Panc1 (cell line): ENCODE measurements around the gene RIPPLY3. TPM values are rescaled to one million over a fixed set of nuclear protein-coding genes. Genes with fewer than 3 reads are reported as not detected.

ENCODE experiments used
- ATAC-seq: fragments of 200-7000 bp; cut with Tn5 transposase; 2 replicates; pipeline ENCODE4 v1.9.1; 2020; ENCODE audit warnings: mild to moderate bottlenecking, moderate library complexity
- BruUV-seq: library from RNA; stranded (reverse); fragments of 400-500 nt; replicated peaks from 2 replicates; lab custom pipeline; 2021; lab: Mats Ljungman, UMichigan
- CTCF ChIA-PET: fragments of 300-600 bp; sonication (Branson Sonifier 250); formaldehyde crosslinking; loops from one replicate; lab custom pipeline; 2022; ENCODE audit warnings: antibody characterized with exemption; lab: Charles Lee
- POLR2A ChIA-PET: fragments of 300-600 bp; sonication (Branson Sonifier 250); formaldehyde crosslinking; loops from one replicate; lab custom pipeline; 2022; ENCODE audit warnings: antibody characterized with exemption; lab: Charles Lee
- DNase-seq: peaks from one replicate; pipeline ENCODE4 v3.0.0-alpha.2; 2010; ENCODE audit warnings: low read depth, low spot score
- H3K27ac ChIP-seq: 2 replicates; pipeline ENCODE4 v1.5.1; 2011; ENCODE audit warnings: mild to moderate bottlenecking, low read length, inconsistent platforms
- H3K27me3 ChIP-seq: fragments of 200-500 bp; sonication (Bioruptor generic); 2 replicates; pipeline ENCODE4 v1.6.0; 2014; ENCODE audit warnings: low read length, inconsistent platforms; ENCODE audit not compliant: control insufficient read depth, insufficient read depth
- H3K36me3 ChIP-seq: fragments of 200-500 bp; sonication (Bioruptor generic); 2 replicates; pipeline ENCODE4 v1.5.1; 2014; ENCODE audit warnings: inconsistent platforms, mild to moderate bottlenecking, low read length, moderate library complexity; ENCODE audit not compliant: control insufficient read depth, insufficient read depth
- H3K4me1 ChIP-seq: 2 replicates; pipeline ENCODE4 v1.5.1; 2011; ENCODE audit warnings: inconsistent platforms, mild to moderate bottlenecking, low read length, moderate library complexity; ENCODE audit not compliant: control insufficient read depth, insufficient read depth
- H3K4me3 ChIP-seq, 2 experiments: 2 replicates each; pipeline ENCODE4 v1.5.1; 2011 to 2012; ENCODE audit warnings: low read depth in 2 of 2, low read length in 2 of 2, mild to moderate bottlenecking in 2 of 2, inconsistent platforms in 1 of 2, moderate library complexity in 1 of 2
- H3K9me3 ChIP-seq: fragments of 200-500 bp; sonication (Bioruptor generic); 2 replicates; pipeline ENCODE4 v1.5.1; 2014; ENCODE audit warnings: low read depth, mild to moderate bottlenecking, inconsistent platforms, low read length, moderate library complexity; ENCODE audit not compliant: control insufficient read depth, insufficient read depth
- CTCF ChIP-seq: fragments of 450-650 bp; IDR thresholded peaks from 2 replicates; pipeline ENCODE4 v1.5.1; 2017; ENCODE audit warnings: mild to moderate bottlenecking
- POLR2AphosphoS5 ChIP-seq: IDR thresholded peaks from 2 replicates; pipeline ENCODE4 v1.6.1; 2012; ENCODE audit warnings: mild to moderate bottlenecking, low read depth, low read length, moderate library complexity
- REST ChIP-seq, 2 experiments: IDR thresholded peaks; 2 replicates each; pipeline ENCODE4 v1.6.1; 2011 to 2012; ENCODE audit warnings: low read depth in 2 of 2, control low read depth in 1 of 2, low read length in 1 of 2, mild to moderate bottlenecking in 1 of 2, moderate library complexity in 1 of 2; ENCODE audit not compliant: insufficient read depth in 1 of 2
- SIN3A ChIP-seq: IDR thresholded peaks from 2 replicates; pipeline ENCODE4 v1.6.1; 2012; ENCODE audit warnings: low read depth, mild to moderate bottlenecking, low read length, moderate library complexity, borderline replicate concordance; ENCODE audit not compliant: insufficient read depth
- TCF7L2 ChIP-seq: IDR thresholded peaks from 2 replicates; pipeline ENCODE4 v1.6.1; 2011; ENCODE audit warnings: mild to moderate bottlenecking, low read depth, low read length, inconsistent platforms
- in situ Hi-C: cut with HindIII; loops from 2 replicates; pipeline ENCODE4 v1.10.0; 2016; ENCODE audit warnings: low sequenced_read_pairs, low pct_unique_long_range_greater_than_20kb
- intact Hi-C: fragments of 100-400 bp; cut with micrococcal nuclease; formaldehyde crosslinking; loops from one replicate; pipeline ENCODE4 v1.10.0; 2022; ENCODE audit not compliant: unreplicated experiment
- total RNA-seq: library from RNA; stranded (reverse); gene quantifications from one replicate; pipeline ENCODE4 v1.2.1, GENCODE V29; 2021; ENCODE audit not compliant: unreplicated experiment

Gene RIPPLY3
- total RNA-seq, 1 experiment from 2014 or later = 1.2 TPM

- Histone ChIP-seq H3K4me3 (no peak overlapping the region), H3K27me3 (no peaks in the 10 kb centered on the region), H3K36me3 (no peaks in the 10 kb centered on the region), H3K9me3 (no peaks in the 10 kb centered on the region), H3K27ac (no peak overlapping the region), H3K4me1 (peaks cover 13% of the 10 kb centered on the region)
- no peak for TF ChIP-seq TCF7L2
- TF ChIP-seq POLR2AphosphoS5 = no peak
- TF ChIP-seq REST (IDR thresholded peaks at IDR 0.05; ENCODE audit: insufficient read depth in 1 of 2, low read depth in 2 of 2, low read length in 1 of 2) = no peak
- no peak for TF ChIP-seq SIN3A
- no peak for TF ChIP-seq CTCF
- ATAC-seq = no peak
- ChIA-PET POLR2A (no interaction called here), CTCF (no interaction called here)
- DNase-seq = no peak
- intact Hi-C loops = no loop called here
- no TSS peak for BruUV-seq
- in situ Hi-C loops = no loop called here
These were observed 56.1 kb downstream of the RIPPLY3 start for GRCh38 chr21:37062593-37062935.

DNA sequence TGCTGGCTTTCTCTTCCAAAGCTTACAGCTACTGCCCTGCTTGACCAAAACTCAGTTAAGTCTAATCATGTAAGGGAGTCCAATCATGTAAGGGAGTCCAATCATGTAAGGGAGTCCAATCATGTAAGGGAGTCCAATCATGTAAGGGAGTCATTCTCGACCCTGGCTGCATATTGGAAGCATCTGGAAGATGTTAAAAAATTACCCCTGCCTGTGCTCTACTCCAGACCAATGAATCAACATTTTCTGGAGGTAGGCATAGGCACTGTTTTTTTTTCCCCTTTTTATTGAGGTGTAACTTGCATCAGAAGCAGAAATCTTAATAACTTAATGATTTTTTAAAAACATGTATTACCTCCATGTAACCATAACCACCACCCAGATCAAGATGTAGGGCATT lies 56.9 kb downstream of the RIPPLY3 start:
- POLR2A ChIA-PET = no interaction called here
- no peak for TF ChIP-seq SIN3A
- TF ChIP-seq POLR2AphosphoS5 = no peak
- no peak for TF ChIP-seq TCF7L2
- TF ChIP-seq REST (IDR thresholded peaks at IDR 0.05; ENCODE audit: insufficient read depth in 1 of 2, low read depth in 2 of 2, low read length in 1 of 2) = no peak
- TF ChIP-seq CTCF = no peak
- DNase-seq = no peak
- H3K4me3 ChIP-seq = no peak overlapping the region
- no peak for ATAC-seq
- in situ Hi-C loops (no loop called here), intact Hi-C loops (no loop called here)
- no peaks in the 10 kb centered on the region for H3K9me3 ChIP-seq
- BruUV-seq = no TSS peak
- H3K27me3 ChIP-seq = no peaks in the 10 kb centered on the region
- no peaks in the 10 kb centered on the region for H3K36me3 ChIP-seq
- H3K27ac ChIP-seq = no peak overlapping the region
- CTCF ChIA-PET = no interaction called here
- H3K4me1 ChIP-seq = peaks cover 13% of the 10 kb centered on the region
